Activated CD8-positive, alpha-beta T cell treated with anti-CD3 and anti-CD28 coated beads for 36 hours (primary cell): Measurements from ENCODE around the gene SCGB1D1. TPM values are rescaled to one million over a fixed set of nuclear protein-coding genes. Genes with fewer than 3 reads are reported as not detected.

ENCODE experiments used
- ATAC-seq: fragments of 200-7000 bp; cut with Tn5 transposase; one replicate; pipeline ENCODE4 v1.10.0; 2021; ENCODE audit warnings: mild to moderate bottlenecking, moderate library complexity
- CTCF ChIA-PET: fragments of 350-600 bp; sonication (Branson Sonifier 250); formaldehyde crosslinking; loops from one replicate; lab custom pipeline; 2021; ENCODE audit warnings: antibody characterized with exemption; lab: Charles Lee
- POLR2A ChIA-PET: fragments of 350-600 bp; sonication (Branson Sonifier 250); formaldehyde crosslinking; loops from one replicate; lab custom pipeline; 2021; ENCODE audit warnings: antibody characterized with exemption; lab: Charles Lee
- DNase-seq: peaks from one replicate; pipeline ENCODE4 v3.0.0-alpha.2; 2020
- H3K27ac Mint-ChIP-seq: one replicate; pipeline ENCODE4 v1.8.0; 2021; ENCODE audit warnings: mild to moderate bottlenecking, mixed read lengths
- H3K27me3 Mint-ChIP-seq: one replicate; pipeline ENCODE4 v1.8.0; 2021; ENCODE audit warnings: mixed read lengths
- H3K36me3 Mint-ChIP-seq: one replicate; pipeline ENCODE4 v1.8.0; 2021; ENCODE audit warnings: low read depth, mixed read lengths
- H3K4me1 Mint-ChIP-seq: one replicate; pipeline ENCODE4 v1.8.0; 2021; ENCODE audit warnings: low read depth, mixed read lengths
- H3K4me3 Mint-ChIP-seq: one replicate; pipeline ENCODE4 v1.8.0; 2021; ENCODE audit warnings: mild to moderate bottlenecking, moderate library complexity, mixed read lengths
- H3K9me3 Mint-ChIP-seq: one replicate; pipeline ENCODE4 v1.8.0; 2021; ENCODE audit warnings: mixed read lengths
- CTCF ChIP-seq: fragments of 200-600 bp; IDR thresholded peaks from one replicate; pipeline ENCODE4 v1.8.0; 2022; ENCODE audit warnings: antibody characterized with exemption, mild to moderate bottlenecking
- intact Hi-C: fragments of 100-400 bp; cut with micrococcal nuclease; formaldehyde crosslinking; loops from one replicate; pipeline ENCODE4 v1.10.0; 2022
- total RNA-seq, 2 experiments: library from RNA; stranded (reverse); gene quantifications; one replicate each; pipeline ENCODE4 v1.2.3, GENCODE V29; 2021

SCGB1D1 gene
- total RNA-seq, 2 experiments from 2014 or later, result not detected

GRCh38 chr11:62153617-62154016 is 36.4 kb upstream of the SCGB1D1 start:
- TF ChIP-seq CTCF, result no peak
- peaks cover 33% of the 10 kb centered on the region for H3K36me3 Mint-ChIP-seq
- ChIA-PET CTCF (no interaction called here), POLR2A (interaction anchor here (1.5 kb wide), 1 partner anchor 10 kb away, joined by 3 read pairs; no protein-coding TSS in a partner anchor)
- H3K9me3 Mint-ChIP-seq, result no peaks in the 10 kb centered on the region
- no peak for DNase-seq
- intact Hi-C loops, result no loop called here
- no peaks in the 10 kb centered on the region for H3K27me3 Mint-ChIP-seq
- H3K4me1 Mint-ChIP-seq, result no peaks in the 10 kb centered on the region
- no peak overlapping the region for H3K27ac Mint-ChIP-seq
- H3K4me3 Mint-ChIP-seq, result no peak overlapping the region
- no peak for ATAC-seq

GRCh38 chr11:62157603-62158002 is 32.4 kb upstream of the SCGB1D1 start:
- H3K4me3 Mint-ChIP-seq, result no peak overlapping the region
- POLR2A ChIA-PET, result interaction anchor here (1.0 to 1.7 kb wide), 2 partner anchors 13 to 27 kb away, joined by 3 to 4 read pairs; no protein-coding TSS in a partner anchor
- H3K36me3 Mint-ChIP-seq, result peaks cover 10% of the 10 kb centered on the region
- H3K9me3 Mint-ChIP-seq, result no peaks in the 10 kb centered on the region
- ATAC-seq (no peak), DNase-seq (no peak)
- no peak overlapping the region for H3K27ac Mint-ChIP-seq
- CTCF ChIA-PET, result interaction anchor here (1.5 to 1.7 kb wide), 2 partner anchors 13 to 76 kb away, joined by 4 to 6 read pairs; no protein-coding TSS in a partner anchor
- intact Hi-C loops, result no loop called here
- no peaks in the 10 kb centered on the region for H3K4me1 Mint-ChIP-seq
- H3K27me3 Mint-ChIP-seq, result peaks cover 18% of the 10 kb centered on the region
- TF ChIP-seq CTCF, result no peak

GRCh38 chr11:62166371-62166770 is 23.6 kb upstream of the SCGB1D1 start:
- ATAC-seq (no peak), DNase-seq (no peak)
- peaks cover 1% of the 10 kb centered on the region for H3K4me1 Mint-ChIP-seq
- no peaks in the 10 kb centered on the region for H3K9me3 Mint-ChIP-seq
- no peak overlapping the region for H3K4me3 Mint-ChIP-seq
- intact Hi-C loops, result no loop called here
- TF ChIP-seq CTCF, result no peak
- H3K27me3 Mint-ChIP-seq, result peaks cover 20% of the 10 kb centered on the region
- POLR2A ChIA-PET, result no interaction called here
- no peak overlapping the region for H3K27ac Mint-ChIP-seq
- CTCF ChIA-PET, result interaction anchor here (1.4 kb wide), 1 partner anchor 144 kb away, joined by 3 read pairs; no protein-coding TSS in a partner anchor
- H3K36me3 Mint-ChIP-seq, result no peaks in the 10 kb centered on the region

GRCh38 chr11:62169448-62169847 is 20.6 kb upstream of the SCGB1D1 start:
- peaks cover 4% of the 10 kb centered on the region for H3K4me1 Mint-ChIP-seq
- H3K27me3 Mint-ChIP-seq, result peaks cover 23% of the 10 kb centered on the region
- H3K9me3 Mint-ChIP-seq, result no peaks in the 10 kb centered on the region
- H3K36me3 Mint-ChIP-seq, result no peaks in the 10 kb centered on the region
- no peak for DNase-seq
- no peak overlapping the region for H3K27ac Mint-ChIP-seq
- intact Hi-C loops, result no loop called here
- ATAC-seq, result no peak
- CTCF ChIA-PET, result interaction anchor here (3.9 kb wide), 1 partner anchor 142 kb away, joined by 30 read pairs; no protein-coding TSS in a partner anchor
- POLR2A ChIA-PET, result no interaction called here
- H3K4me3 Mint-ChIP-seq, result no peak overlapping the region
- no peak for TF ChIP-seq CTCF

- Mint-ChIP-seq H3K27ac (no peak overlapping the region), H3K9me3 (no peaks in the 10 kb centered on the region), H3K27me3 (peaks cover 25% of the 10 kb centered on the region), H3K4me1 (peaks cover 4% of the 10 kb centered on the region), H3K4me3 (no peak overlapping the region), H3K36me3 (no peaks in the 10 kb centered on the region)
- intact Hi-C loops, result loop anchor here (5.0 kb wide), 1 partner anchor 142 kb away; no protein-coding TSS in a partner anchor
- DNase-seq, result no peak
- ChIA-PET CTCF (interaction anchor here (2.0 to 3.9 kb wide), 2 partner anchors 13 to 141 kb away, joined by 6 to 30 read pairs; no protein-coding TSS in a partner anchor), POLR2A (no interaction called here)
- TF ChIP-seq CTCF, result no peak
- ATAC-seq, result no peak
These were observed 20.1 kb upstream of the SCGB1D1 start for GRCh38 chr11:62169935-62170334.
